ENCODE data around the gene CNTNAP1.

The CNTNAP1 gene

DNA sequence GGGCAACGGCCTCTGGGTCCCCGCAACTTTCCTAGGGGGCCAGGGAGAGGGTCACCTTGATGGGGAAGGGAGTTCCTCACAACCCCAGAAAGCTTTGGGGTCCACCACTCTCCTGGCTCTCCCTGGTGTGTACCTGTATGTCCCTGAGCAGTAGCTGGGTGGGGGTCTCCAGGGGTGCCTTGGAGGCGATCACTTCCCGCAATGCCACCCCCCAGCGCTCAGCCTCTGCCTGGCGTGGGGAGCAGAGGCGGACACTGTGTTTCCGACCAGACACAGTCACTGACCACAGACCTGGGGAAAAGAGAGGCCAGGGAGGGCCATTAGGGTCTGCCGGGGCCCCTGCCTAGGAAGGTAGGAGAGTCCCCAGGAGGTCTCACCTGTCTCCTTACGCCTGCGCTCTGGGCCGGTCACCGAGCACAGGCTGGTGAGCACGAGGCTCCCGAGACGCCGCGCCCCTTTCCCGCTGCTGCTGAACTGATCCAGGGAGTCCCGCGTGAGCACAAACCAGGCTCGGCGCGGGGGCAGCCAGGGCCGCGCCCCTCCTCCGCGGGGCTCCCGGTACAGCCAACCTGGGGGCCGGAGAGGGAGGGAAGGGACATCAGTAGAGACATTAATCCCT is 9.0 kb upstream of the CNTNAP1 start:
- Histone ChIP-seq H3K4me3 (ENCODE audit: low read depth in 1 of 2, low read length in 2 of 2) (peak overlapping the region in 1 of 2 donors; percentile 93), H3K4me1 (ENCODE audit: control insufficient read depth in 1 of 2, insufficient read depth in 2 of 2, low read length in 2 of 2) (peaks cover 6 to 40% of the 10 kb centered on the region in 2 donors), H3K9me3 (ENCODE audit: control insufficient read depth in 1 of 2, low read length in 2 of 2) (no peaks in the 10 kb centered on the region), H3K36me3 (ENCODE audit: control insufficient read depth in 1 of 2, insufficient read depth in 2 of 2, low read length in 2 of 2) (peaks cover 6 to 37% of the 10 kb centered on the region in 2 donors), H3K27me3 (ENCODE audit: low read depth, low read length) (no peaks in the 10 kb centered on the region), H3K27ac (ENCODE audit: low read length) (peak overlapping the region; percentile 4)

GRCh38 chr17:42673885-42674754 is 8.2 kb upstream of the CNTNAP1 start:
- H3K27me3 ChIP-seq (ENCODE audit: low read depth, low read length) = no peaks in the 10 kb centered on the region
- peak overlapping the region; percentile 78 to 93 for H3K4me3 ChIP-seq (ENCODE audit: low read depth in 1 of 2, low read length in 2 of 2)
- H3K27ac ChIP-seq (ENCODE audit: low read length) = peak overlapping the region; percentile 58
- H3K4me1 ChIP-seq (ENCODE audit: control insufficient read depth in 1 of 2, insufficient read depth in 2 of 2, low read length in 2 of 2) = peaks cover 11 to 41% of the 10 kb centered on the region in 2 donors
- no peaks in the 10 kb centered on the region for H3K9me3 ChIP-seq (ENCODE audit: control insufficient read depth in 1 of 2, low read length in 2 of 2)
- H3K36me3 ChIP-seq (ENCODE audit: control insufficient read depth in 1 of 2, insufficient read depth in 2 of 2, low read length in 2 of 2) = peaks cover 6 to 35% of the 10 kb centered on the region in 2 donors

DNA sequence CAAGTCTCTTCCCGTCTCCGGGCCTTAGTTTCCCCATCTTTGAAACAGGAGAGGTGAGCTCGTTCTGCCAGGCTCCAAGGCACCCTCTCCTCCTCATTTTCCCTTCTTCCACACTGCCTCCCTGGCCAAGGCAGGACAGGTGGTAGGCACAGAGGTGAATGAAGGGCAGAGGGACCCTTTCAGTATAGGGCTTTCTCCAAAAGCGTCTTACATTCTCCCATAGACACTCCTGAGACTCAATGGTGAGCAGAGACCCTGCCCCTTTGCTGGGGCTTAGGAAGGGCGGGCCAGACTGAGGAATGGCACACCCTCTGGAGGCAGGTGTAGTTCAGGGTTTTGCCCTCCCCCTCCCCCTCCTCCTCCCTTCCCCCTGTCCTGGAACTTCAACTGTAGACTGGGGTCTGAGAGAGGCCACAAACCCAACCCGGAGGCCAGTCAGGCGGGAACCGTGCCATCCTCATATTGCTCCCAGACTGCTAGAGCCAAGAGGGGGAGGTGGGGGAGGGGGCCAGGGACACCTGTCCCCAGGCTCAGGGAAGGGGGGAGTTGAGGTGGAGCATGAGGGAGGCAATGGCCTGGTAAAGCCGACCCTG is 7.5 kb upstream of the CNTNAP1 start:
- Histone ChIP-seq H3K27ac (ENCODE audit: low read length) (peak overlapping the region; percentile 58), H3K4me1 (ENCODE audit: control insufficient read depth in 1 of 2, insufficient read depth in 2 of 2, low read length in 2 of 2) (peaks cover 14 to 46% of the 10 kb centered on the region in 2 donors), H3K36me3 (ENCODE audit: control insufficient read depth in 1 of 2, insufficient read depth in 2 of 2, low read length in 2 of 2) (peaks cover 6 to 30% of the 10 kb centered on the region in 2 donors), H3K9me3 (ENCODE audit: control insufficient read depth in 1 of 2, low read length in 2 of 2) (no peaks in the 10 kb centered on the region), H3K27me3 (ENCODE audit: low read depth, low read length) (no peaks in the 10 kb centered on the region), H3K4me3 (ENCODE audit: low read depth in 1 of 2, low read length in 2 of 2) (peak overlapping the region; percentile 78 to 93)

- no peaks in the 10 kb centered on the region for H3K27me3 ChIP-seq (ENCODE audit: low read depth, low read length)
- H3K4me1 ChIP-seq (ENCODE audit: control insufficient read depth in 1 of 2, insufficient read depth in 2 of 2, low read length in 2 of 2) = peaks cover 14 to 53% of the 10 kb centered on the region in 2 donors
- peak overlapping the region; percentile 51 for H3K27ac ChIP-seq (ENCODE audit: low read length)
- peaks cover 6 to 28% of the 10 kb centered on the region in 2 donors for H3K36me3 ChIP-seq (ENCODE audit: control insufficient read depth in 1 of 2, insufficient read depth in 2 of 2, low read length in 2 of 2)
- H3K9me3 ChIP-seq (ENCODE audit: control insufficient read depth in 1 of 2, low read length in 2 of 2) = no peaks in the 10 kb centered on the region
- H3K4me3 ChIP-seq (ENCODE audit: low read depth in 1 of 2, low read length in 2 of 2) = peak overlapping the region; percentile 78 to 93
Observed at GRCh38 chr17:42675348-42675964, 6.9 kb upstream of the CNTNAP1 start.

DNA sequence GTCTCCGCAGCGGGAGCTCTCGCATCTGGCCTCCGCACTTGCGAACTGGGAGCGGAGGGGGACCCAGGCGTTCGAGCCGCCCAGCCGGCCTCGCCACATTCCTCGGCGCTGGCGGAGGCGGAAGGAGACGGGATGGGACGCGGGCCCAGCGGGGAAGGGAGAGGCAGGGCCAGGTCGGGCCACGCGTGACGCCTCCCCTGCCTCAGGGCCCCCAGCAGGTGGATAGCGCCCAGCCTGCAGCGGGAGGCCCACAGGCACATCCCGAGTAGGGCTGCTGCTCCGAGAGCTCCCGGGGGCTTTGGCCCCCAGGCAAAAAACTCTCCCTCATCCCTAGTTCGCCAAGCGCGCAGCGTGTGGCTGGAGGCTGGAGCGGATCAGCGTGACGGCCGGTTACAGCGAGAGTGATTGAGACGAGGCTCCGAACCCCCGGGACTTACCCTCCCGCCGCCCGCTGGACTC is 6.3 kb upstream of the CNTNAP1 start:
- peak overlapping the region; percentile 78 to 93 for H3K4me3 ChIP-seq (ENCODE audit: low read depth in 1 of 2, low read length in 2 of 2)
- H3K4me1 ChIP-seq (ENCODE audit: control insufficient read depth in 1 of 2, insufficient read depth in 2 of 2, low read length in 2 of 2) = peaks cover 14 to 55% of the 10 kb centered on the region in 2 donors
- H3K27ac ChIP-seq (ENCODE audit: low read length) = peak overlapping the region; percentile 51
- no peaks in the 10 kb centered on the region for H3K9me3 ChIP-seq (ENCODE audit: control insufficient read depth in 1 of 2, low read length in 2 of 2)
- H3K36me3 ChIP-seq (ENCODE audit: control insufficient read depth in 1 of 2, insufficient read depth in 2 of 2, low read length in 2 of 2) = peaks cover 4 to 22% of the 10 kb centered on the region in 2 donors
- no peaks in the 10 kb centered on the region for H3K27me3 ChIP-seq (ENCODE audit: low read depth, low read length)

DNA sequence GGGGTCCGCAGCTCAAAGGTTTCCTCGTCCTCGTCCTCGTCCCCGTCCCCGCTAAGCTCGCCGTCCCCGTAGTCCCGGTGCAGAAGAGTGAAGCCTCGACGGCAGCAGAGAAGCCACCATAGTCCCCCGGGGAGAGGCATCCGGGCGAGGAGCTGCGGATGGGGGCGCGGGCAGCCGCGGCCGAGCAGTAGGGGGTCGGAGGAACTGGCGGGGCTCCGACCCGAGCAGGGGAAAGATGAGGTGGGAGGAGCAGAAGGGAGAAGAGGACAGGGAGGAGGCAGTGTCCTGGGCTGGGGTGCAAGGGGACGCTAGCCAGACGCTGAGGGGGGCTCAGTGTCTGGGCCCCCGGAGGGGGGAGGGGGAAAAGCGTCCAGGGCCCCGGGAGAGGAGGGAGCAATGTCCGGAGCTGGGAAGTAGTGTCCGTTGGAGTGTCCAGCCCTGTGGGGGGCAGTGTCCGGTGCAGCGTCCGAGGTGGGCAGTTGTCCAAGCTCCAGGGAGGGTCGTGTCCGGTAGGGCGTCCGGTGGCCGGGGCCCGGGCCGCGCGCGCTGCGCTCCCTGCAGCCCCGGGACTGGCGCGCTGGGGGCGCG is 5.8 kb upstream of the CNTNAP1 start, which contains the start of gene PLEKHH3:
Gene PLEKHH3 (minus strand): TSS at position 571 of the 588 bp plus-strand sequence. CDS start 431 bp downstream, at position 140.
- H3K27me3 ChIP-seq (ENCODE audit: low read depth, low read length) = no peaks in the 10 kb centered on the region
- peak within 1 kb of the TSS; percentile 82 for H3K27ac ChIP-seq (ENCODE audit: low read length)
- H3K4me1 ChIP-seq (ENCODE audit: control insufficient read depth in 1 of 2, insufficient read depth in 2 of 2, low read length in 2 of 2) = peaks cover 15 to 58% of the 10 kb centered on the region in 2 donors
- peaks cover 0 to 17% of the 10 kb centered on the region in 2 donors for H3K36me3 ChIP-seq (ENCODE audit: control insufficient read depth in 1 of 2, insufficient read depth in 2 of 2, low read length in 2 of 2)
- peak within 1 kb of the TSS; percentile 78 to 93 for H3K4me3 ChIP-seq (ENCODE audit: low read depth in 1 of 2, low read length in 2 of 2)
- no peaks in the 10 kb centered on the region for H3K9me3 ChIP-seq (ENCODE audit: control insufficient read depth in 1 of 2, low read length in 2 of 2)

DNA sequence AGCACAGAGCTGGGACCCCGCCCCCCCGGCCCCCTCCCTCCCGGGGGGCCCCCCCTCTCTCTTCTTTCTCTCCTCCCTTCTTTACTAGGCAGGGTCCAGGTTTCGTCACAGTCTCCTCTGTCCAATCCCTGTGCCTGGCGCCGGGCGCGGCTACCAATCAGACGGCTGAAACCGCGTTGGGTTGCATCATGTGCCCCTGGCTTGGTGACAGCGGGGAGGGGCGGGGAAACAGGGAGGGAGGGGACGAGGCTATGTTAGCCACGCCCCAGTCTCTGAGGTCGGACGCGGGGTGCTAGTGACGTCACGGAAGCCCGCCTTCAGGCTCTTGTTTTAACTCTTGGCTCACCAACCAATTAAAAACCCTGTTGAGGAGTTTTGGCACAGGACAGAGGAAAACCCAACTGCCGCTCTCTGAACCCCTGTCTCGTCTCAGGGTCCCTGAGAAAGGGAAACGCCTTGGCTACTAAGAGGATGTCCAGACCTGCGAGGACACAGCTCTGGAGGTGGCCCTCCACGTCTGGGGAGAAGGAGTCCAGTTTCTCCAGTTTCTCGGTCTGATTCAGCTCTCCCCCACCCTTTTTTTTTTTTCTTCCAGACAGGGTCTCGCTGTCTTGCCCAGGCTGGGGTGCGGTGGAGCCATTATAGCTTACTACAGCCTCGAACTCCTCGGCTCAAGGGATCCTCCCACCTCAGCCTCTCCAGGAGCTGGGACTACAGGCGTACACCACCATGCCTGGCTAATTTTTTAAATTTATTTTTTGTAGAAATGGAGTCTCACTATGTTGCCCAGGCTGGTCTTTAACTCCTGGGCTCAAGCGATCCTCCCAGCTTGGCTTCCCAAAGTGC is 5.1 kb upstream of the CNTNAP1 start:
- H3K9me3 ChIP-seq (ENCODE audit: control insufficient read depth in 1 of 2, low read length in 2 of 2) = no peaks in the 10 kb centered on the region
- H3K4me1 ChIP-seq (ENCODE audit: control insufficient read depth in 1 of 2, insufficient read depth in 2 of 2, low read length in 2 of 2) = peaks cover 21 to 65% of the 10 kb centered on the region in 2 donors
- peak overlapping the region; percentile 78 to 93 for H3K4me3 ChIP-seq (ENCODE audit: low read depth in 1 of 2, low read length in 2 of 2)
- H3K27me3 ChIP-seq (ENCODE audit: low read depth, low read length) = no peaks in the 10 kb centered on the region
- peaks cover 0 to 10% of the 10 kb centered on the region in 2 donors for H3K36me3 ChIP-seq (ENCODE audit: control insufficient read depth in 1 of 2, insufficient read depth in 2 of 2, low read length in 2 of 2)
- H3K27ac ChIP-seq (ENCODE audit: low read length) = peak overlapping the region; percentile 82

GRCh38 chr17:42677921-42678781 is 4.2 kb upstream of the CNTNAP1 start:
- H3K36me3 ChIP-seq (ENCODE audit: control insufficient read depth in 1 of 2, insufficient read depth in 2 of 2, low read length in 2 of 2) = peaks cover 0 to 3% of the 10 kb centered on the region in 2 donors
- no peaks in the 10 kb centered on the region for H3K9me3 ChIP-seq (ENCODE audit: control insufficient read depth in 1 of 2, low read length in 2 of 2)
- H3K27me3 ChIP-seq (ENCODE audit: low read depth, low read length) = no peaks in the 10 kb centered on the region
- H3K4me1 ChIP-seq (ENCODE audit: control insufficient read depth in 1 of 2, insufficient read depth in 2 of 2, low read length in 2 of 2) = peaks cover 21 to 70% of the 10 kb centered on the region in 2 donors
- H3K27ac ChIP-seq (ENCODE audit: low read length) = peak overlapping the region; percentile 82
- peak overlapping the region; percentile 65 to 93 for H3K4me3 ChIP-seq (ENCODE audit: low read depth in 1 of 2, low read length in 2 of 2)

GRCh38 chr17:42678951-42679491 is 3.3 kb upstream of the CNTNAP1 start:
- no peaks in the 10 kb centered on the region for H3K27me3 ChIP-seq (ENCODE audit: low read depth, low read length)
- H3K4me1 ChIP-seq (ENCODE audit: control insufficient read depth in 1 of 2, insufficient read depth in 2 of 2, low read length in 2 of 2) = peaks cover 21 to 70% of the 10 kb centered on the region in 2 donors
- no peaks in the 10 kb centered on the region for H3K36me3 ChIP-seq (ENCODE audit: control insufficient read depth in 1 of 2, insufficient read depth in 2 of 2, low read length in 2 of 2)
- no peaks in the 10 kb centered on the region for H3K9me3 ChIP-seq (ENCODE audit: control insufficient read depth in 1 of 2, low read length in 2 of 2)
- peak overlapping the region; percentile 86 for H3K27ac ChIP-seq (ENCODE audit: low read length)
- peak overlapping the region; percentile 65 to 93 for H3K4me3 ChIP-seq (ENCODE audit: low read depth in 1 of 2, low read length in 2 of 2)

Measured in muscle layer of duodenum (tissue), 2 donors.